Ovary (tissue), 9 donors: ENCODE data around the gene ST6GAL1. TPM values are rescaled to one million over a fixed set of nuclear protein-coding genes. Genes with fewer than 3 reads are reported as not detected.

Experiments
- DNase-seq, 5 donors: peaks; one replicate each; pipeline ENCODE4 v3.0.0-alpha.2; 2019 to 2020
- H3K27ac ChIP-seq, 2 donors: fragments of 200-600 bp; one replicate each; pipeline versions ENCODE4 v1.5.1 to v1.8.0; 2019 to 2022
- H3K27me3 ChIP-seq: fragments of 200-600 bp; one replicate; pipeline ENCODE4 v1.8.0; 2022
- H3K36me3 ChIP-seq: fragments of 200-600 bp; sonication (generic); one replicate; pipeline ENCODE4 v1.5.1; 2019
- H3K4me1 ChIP-seq: one replicate; pipeline ENCODE4 v1.8.1; 2013; ENCODE audit warnings: mild to moderate bottlenecking, moderate library complexity; ENCODE audit not compliant: insufficient read depth
- H3K4me3 ChIP-seq: fragments of 200-600 bp; sonication (generic); one replicate; pipeline ENCODE4 v1.5.1; 2017
- H3K9me3 ChIP-seq, 2 donors: fragments of 200-600 bp in 1 of 2; sonication (generic) in 1 of 2; one replicate each; pipeline versions ENCODE4 v1.5.1 to v1.8.1; 2013 to 2019; ENCODE audit warnings: mild to moderate bottlenecking in 1 of 2, moderate library complexity in 1 of 2
- CTCF ChIP-seq, 3 donors: fragments of 450-650 bp in 2 of 3; fragments of 200-600 bp in 1 of 3; IDR thresholded peaks; one replicate each; pipeline versions ENCODE4 v1.5.1 to v1.8.0; 2016 to 2022; ENCODE audit warnings: antibody characterized with exemption in 3 of 3, mild to moderate bottlenecking in 1 of 3
- EP300 ChIP-seq: sonication (generic); formaldehyde crosslinking; IDR thresholded peaks from one replicate; pipeline ENCODE4 v1.6.1; 2017; ENCODE audit warnings: antibody characterized with exemption
- POLR2A ChIP-seq: fragments of 450-650 bp; IDR thresholded peaks from one replicate; pipeline ENCODE4 v1.6.1; 2017; ENCODE audit warnings: antibody characterized with exemption, mild to moderate bottlenecking, moderate library complexity
- WGBS, 3 donors: extraction: QIAGEN DNeasy Blood & Tissue Kit in 1 of 3; methylation state at CpG; one replicate each; pipeline versions ENCODE4 v1.1.5 to v1.1.7; 2013 to 2017; 5-methylcytosine and 5-hydroxymethylcytosine counted together
- intact Hi-C, 4 donors: fragments of 100-400 bp; cut with DNase I; formaldehyde crosslinking; loops; one replicate each; pipeline versions ENCODE4 v1.11.0 to v1.15.1; 2022 to 2023
- polyA plus RNA-seq, 2 donors: library from polyadenylated mRNA; stranded (reverse); fragments of 200-250 nt in 1 of 2; fragments of 350-450 nt in 1 of 2; fragmentation: Illumina TruSeq in 1 of 2; extraction: RNeasy Lipid Tissue Mini Kit (QIAGEN cat#74804) in 1 of 2; gene quantifications; one replicate each; pipeline ENCODE4 v1.2.3, GENCODE V29; 2013 to 2014
- total RNA-seq, 7 donors: library from RNA; depleted of rRNA in 2 of 7; stranded (reverse); fragments of >200 nt in 2 of 7; fragmentation: NEBNext Ultra II Directional in 3 of 7; extraction: Animal tissue kit (Norgen Biotek cat#: 25700) in 3 of 7; gene quantifications; one replicate each; pipeline versions ENCODE4 v1.1.0 to v1.2.4, GENCODE V29; 2016 to 2023
- donor health status: DM: no; HTN: no; CAD: no; lungs with moderate emphysema.
- donor health status: DM: no; HTN: no; CAD: no.
- donor health status: Bipolar disorder and iron deficiency.
- donor health status: DM: yes; HTN: yes; CAD: no.
- donor health status: DM: no; HTN: no; CAD: no.
- donor health status: DM: yes; HTN: yes; CAD: no.

Gene ST6GAL1
- total and polyA plus RNA-seq, 9 donors = 10.6 to 55.2 (median 28.1) TPM

- intact Hi-C loops = no loop called here
- WGBS, 3 donors = 81 to 90% (median 84%) methylated on average over 4 of the region's 4 CpGs
- H3K27me3 ChIP-seq = no peaks in the 10 kb centered on the region
- TF ChIP-seq POLR2A (no peak), EP300 (no peak), CTCF (IDR thresholded peaks at IDR 0.05) (no peak)
- no peak overlapping the region for H3K4me3 ChIP-seq
- peaks cover 1% of the 10 kb centered on the region for H3K4me1 ChIP-seq
- no peak overlapping the region for H3K27ac ChIP-seq
- H3K36me3 ChIP-seq = no peaks in the 10 kb centered on the region
- no peaks in the 10 kb centered on the region for H3K9me3 ChIP-seq
- no peak for DNase-seq
Measured at GRCh38 chr3:186960347-186960746, 30.0 kb downstream of the ST6GAL1 start.

DNA sequence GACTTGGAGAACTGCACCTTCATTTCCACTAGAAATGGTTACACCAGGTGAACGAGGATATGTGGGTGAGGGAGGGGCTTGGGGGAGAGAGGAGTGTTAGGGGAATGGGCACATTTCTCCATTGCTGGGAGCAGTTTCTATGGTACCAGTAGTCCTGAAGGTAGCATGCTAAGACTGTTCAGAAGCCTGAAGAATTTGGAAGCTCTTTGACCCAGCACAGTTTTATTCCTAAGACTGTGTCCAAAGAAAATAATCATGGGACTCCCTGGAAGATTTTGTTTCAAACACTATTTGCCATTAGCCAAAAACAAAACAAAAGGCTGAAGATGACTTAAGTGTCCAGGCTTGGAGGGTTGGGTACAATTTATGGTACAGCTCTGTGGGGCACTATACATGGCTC is 32.1 kb downstream of the ST6GAL1 start:
- WGBS, 3 donors = 69 to 76% (median 74%) methylated on average over 1 of the region's 1 CpG
- Histone ChIP-seq H3K4me1 (no peaks in the 10 kb centered on the region), H3K36me3 (no peaks in the 10 kb centered on the region), H3K9me3 (no peaks in the 10 kb centered on the region), H3K27me3 (no peaks in the 10 kb centered on the region), H3K4me3 (no peak overlapping the region), H3K27ac (no peak overlapping the region)
- intact Hi-C loops = no loop called here
- no peak for TF ChIP-seq EP300
- no peak for TF ChIP-seq CTCF (IDR thresholded peaks at IDR 0.05)
- TF ChIP-seq POLR2A = no peak
- no peak for DNase-seq

GRCh38 chr3:186963636-186964035 is 33.3 kb downstream of the ST6GAL1 start:
- WGBS, 3 donors = 55 to 65% (median 57%) methylated on average over 5 of the region's 5 CpGs
- intact Hi-C loops = no loop called here
- Histone ChIP-seq H3K4me1 (no peaks in the 10 kb centered on the region), H3K9me3 (no peaks in the 10 kb centered on the region), H3K27ac (no peak overlapping the region), H3K4me3 (no peak overlapping the region), H3K36me3 (no peaks in the 10 kb centered on the region), H3K27me3 (no peaks in the 10 kb centered on the region)
- DNase-seq = no peak
- TF ChIP-seq CTCF (IDR thresholded peaks at IDR 0.05) (no peak), EP300 (no peak), POLR2A (no peak)

- Histone ChIP-seq H3K4me3 (no peak overlapping the region), H3K27me3 (no peaks in the 10 kb centered on the region), H3K4me1 (no peaks in the 10 kb centered on the region), H3K9me3 (no peaks in the 10 kb centered on the region), H3K36me3 (no peaks in the 10 kb centered on the region), H3K27ac (no peak overlapping the region)
- TF ChIP-seq CTCF (IDR thresholded peaks at IDR 0.05) (no peak), EP300 (no peak), POLR2A (no peak)
- 94 to 96% (median 95%) methylated on average over 6 of the region's 6 CpGs for WGBS, 3 donors
- no peak for DNase-seq
- intact Hi-C loops = no loop called here
Measured at GRCh38 chr3:186964071-186964470, 33.7 kb downstream of the ST6GAL1 start.

DNA sequence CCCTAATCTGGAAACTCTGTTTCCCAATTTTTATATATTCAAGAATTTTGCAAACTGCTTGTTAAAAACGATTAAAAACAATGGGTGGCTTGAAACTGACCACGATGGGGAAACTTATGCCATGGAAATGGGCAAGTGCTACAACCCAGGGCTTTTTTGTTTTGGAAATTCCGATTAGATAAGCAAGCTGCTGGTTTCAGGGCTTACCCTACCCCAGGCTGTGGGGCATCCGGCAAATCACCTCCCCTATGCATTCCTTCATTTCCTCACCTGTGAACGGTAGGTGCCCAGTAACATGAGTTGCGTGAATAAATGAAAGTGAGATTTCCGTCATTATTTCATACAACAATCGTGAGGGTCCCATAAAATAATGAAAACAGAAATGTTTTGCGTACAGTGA is 34.3 kb downstream of the ST6GAL1 start:
- H3K4me1 ChIP-seq = no peaks in the 10 kb centered on the region
- intact Hi-C loops = no loop called here

More for the DNA sequence above, 34.3 kb downstream of the ST6GAL1 start:
- H3K36me3 ChIP-seq = no peaks in the 10 kb centered on the region
- no peaks in the 10 kb centered on the region for H3K27me3 ChIP-seq
- H3K4me3 ChIP-seq = no peak overlapping the region
- H3K9me3 ChIP-seq = no peaks in the 10 kb centered on the region
- 60 to 68% (median 65%) methylated on average over 9 of the region's 9 CpGs for WGBS, 3 donors
- TF ChIP-seq CTCF (IDR thresholded peaks at IDR 0.05) = no peak
- TF ChIP-seq POLR2A = no peak
- TF ChIP-seq EP300 = no peak
- no peak overlapping the region for H3K27ac ChIP-seq
- DNase-seq = no peak
